ENCODE data around the gene ARHGEF11. TPM values are rescaled to one million over a fixed set of nuclear protein-coding genes. Genes with fewer than 3 reads are reported as not detected.

The ARHGEF11 gene
- total RNA-seq, 2 donors from 2014 or later, result 16.5 to 28.0 TPM

DNA sequence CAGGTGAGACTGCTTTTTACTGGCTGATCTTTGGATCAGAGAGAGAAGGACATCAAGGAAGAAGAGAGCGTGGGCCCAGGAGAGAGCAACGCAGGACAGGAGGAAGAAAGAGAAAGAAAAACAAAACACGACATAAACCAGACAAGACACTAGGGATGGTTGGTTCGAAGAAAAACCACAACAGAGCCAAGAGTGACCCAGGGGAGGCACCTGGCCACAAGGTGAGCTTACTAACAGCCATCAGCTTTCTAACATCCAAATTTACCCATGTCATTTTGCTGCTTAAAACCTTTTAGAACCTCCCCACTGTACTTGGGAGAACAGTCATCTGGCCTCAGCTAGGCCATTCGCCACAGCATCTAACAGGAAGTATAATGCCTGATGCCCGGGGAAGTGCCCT is 57.8 kb downstream of the ARHGEF11 start:
- no peak for ATAC-seq
- H3K4me1 Mint-ChIP-seq, result peaks cover 13% of the 10 kb centered on the region
- peaks cover 48% of the 10 kb centered on the region for H3K27me3 Mint-ChIP-seq
- H3K27ac Mint-ChIP-seq, result no peak overlapping the region
- DNase-seq, result no peak
- H3K4me3 Mint-ChIP-seq, result no peak overlapping the region
- H3K36me3 Mint-ChIP-seq (ENCODE audit: low read depth), result peaks cover 9% of the 10 kb centered on the region
- H3K9me3 ChIP-seq (ENCODE audit: control insufficient read depth, low read length, poor library complexity, severe bottlenecking), result no peaks in the 10 kb centered on the region

DNA sequence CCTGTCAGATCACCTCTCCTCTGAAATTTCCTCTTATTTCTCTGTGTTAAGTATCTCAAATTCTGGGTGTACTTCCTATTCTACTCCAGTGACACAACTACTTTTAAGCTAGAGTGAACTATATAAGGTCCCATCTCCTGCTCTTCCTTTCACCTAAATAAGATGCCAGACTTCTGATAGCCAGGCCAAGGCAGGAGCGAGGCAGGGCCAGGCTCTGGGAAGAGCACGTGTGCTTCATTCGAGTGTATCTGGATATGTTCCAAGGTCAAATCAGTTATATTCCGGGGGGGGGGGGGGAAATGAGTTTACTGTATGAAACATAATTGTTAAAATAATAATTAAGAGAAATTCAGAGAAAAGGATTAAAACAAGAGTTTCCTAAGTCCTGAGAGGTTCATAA is 65.0 kb downstream of the ARHGEF11 start:
- no peak overlapping the region for H3K4me3 Mint-ChIP-seq
- no peak overlapping the region for H3K27ac Mint-ChIP-seq
- ATAC-seq (no peak), DNase-seq (no peak)
- H3K4me1 Mint-ChIP-seq, result peaks cover 5% of the 10 kb centered on the region
- no peaks in the 10 kb centered on the region for H3K9me3 ChIP-seq (ENCODE audit: control insufficient read depth, low read length, poor library complexity, severe bottlenecking)
- peaks cover 71% of the 10 kb centered on the region for H3K27me3 Mint-ChIP-seq
- no peaks in the 10 kb centered on the region for H3K36me3 Mint-ChIP-seq (ENCODE audit: low read depth)

DNA sequence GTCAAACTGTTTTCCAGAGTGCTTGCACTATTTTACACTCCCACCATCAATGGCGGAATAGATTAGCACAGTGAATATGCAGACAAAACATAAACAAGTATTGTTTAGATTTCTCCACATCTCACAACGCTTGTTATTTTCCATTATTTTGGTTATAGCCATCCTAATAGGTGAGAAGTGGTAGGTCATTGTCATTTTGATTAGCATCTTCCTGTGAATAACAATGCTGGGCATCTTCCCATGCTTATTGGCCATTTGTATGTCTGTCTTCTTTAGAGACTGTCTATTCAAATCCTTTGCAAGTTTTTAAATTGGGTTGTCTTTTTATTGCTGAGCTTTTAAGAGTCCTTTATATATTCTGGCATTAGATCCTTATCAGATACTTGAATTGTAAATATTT is 70.5 kb downstream of the ARHGEF11 start:
- no peaks in the 10 kb centered on the region for H3K9me3 ChIP-seq (ENCODE audit: control insufficient read depth, low read length, poor library complexity, severe bottlenecking)
- Mint-ChIP-seq H3K27me3 (peaks cover 66% of the 10 kb centered on the region), H3K4me3 (no peak overlapping the region), H3K36me3 (ENCODE audit: low read depth) (peaks cover 5% of the 10 kb centered on the region), H3K4me1 (peaks cover 7% of the 10 kb centered on the region), H3K27ac (no peak overlapping the region)
- ATAC-seq, result no peak
- no peak for DNase-seq

DNA sequence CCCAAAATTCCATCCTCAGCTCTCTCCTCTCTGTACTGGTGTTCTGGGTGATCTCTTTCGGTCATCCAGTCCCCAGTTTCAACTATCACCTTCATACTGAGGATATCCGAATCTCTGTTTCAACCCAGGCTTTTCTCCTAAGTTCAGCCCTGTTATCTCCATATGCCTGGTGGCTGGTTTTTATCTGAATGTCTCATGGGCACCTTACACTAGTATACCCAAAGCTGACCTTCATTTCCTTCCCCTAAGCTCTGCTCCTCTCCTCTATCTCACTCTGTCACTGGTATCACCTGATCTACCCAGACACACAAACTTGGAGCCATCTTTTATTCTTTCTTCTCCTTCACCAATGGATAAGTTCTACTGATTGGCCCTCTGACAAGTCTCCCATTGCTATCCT is 72.1 kb downstream of the ARHGEF11 start:
- no peak overlapping the region for H3K27ac Mint-ChIP-seq
- H3K27me3 Mint-ChIP-seq, result peaks cover 66% of the 10 kb centered on the region
- no peak overlapping the region for H3K4me3 Mint-ChIP-seq
- peaks cover 11% of the 10 kb centered on the region for H3K36me3 Mint-ChIP-seq (ENCODE audit: low read depth)
- DNase-seq (no peak), ATAC-seq (no peak)
- peaks cover 3% of the 10 kb centered on the region for H3K4me1 Mint-ChIP-seq
- no peaks in the 10 kb centered on the region for H3K9me3 ChIP-seq (ENCODE audit: control insufficient read depth, low read length, poor library complexity, severe bottlenecking)

DNA sequence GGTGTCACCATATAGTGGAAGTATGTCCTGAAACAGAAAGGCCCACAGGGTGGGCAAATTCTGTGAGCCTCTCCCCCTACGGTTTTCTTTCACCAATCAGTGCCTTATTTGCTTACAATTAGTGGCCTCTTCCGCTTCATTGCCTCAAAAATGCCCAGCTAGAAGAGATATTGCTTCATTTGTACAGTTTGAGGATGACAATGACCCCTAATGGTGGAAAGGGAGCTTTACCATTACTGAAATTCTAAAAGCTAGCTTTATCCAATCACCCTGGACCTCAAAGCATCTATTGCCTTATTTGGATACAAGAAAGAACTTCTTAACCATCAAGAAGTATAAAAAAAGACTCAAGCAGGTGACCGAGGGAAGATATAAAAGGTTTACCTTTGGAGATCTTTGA is 75.5 kb downstream of the ARHGEF11 start:
- Mint-ChIP-seq H3K4me3 (no peak overlapping the region), H3K4me1 (peaks cover 2% of the 10 kb centered on the region), H3K36me3 (ENCODE audit: low read depth) (peaks cover 13% of the 10 kb centered on the region), H3K27me3 (peaks cover 50% of the 10 kb centered on the region), H3K27ac (no peak overlapping the region)
- ATAC-seq (no peak), DNase-seq (no peak)
- no peaks in the 10 kb centered on the region for H3K9me3 ChIP-seq (ENCODE audit: control insufficient read depth, low read length, poor library complexity, severe bottlenecking)

DNA sequence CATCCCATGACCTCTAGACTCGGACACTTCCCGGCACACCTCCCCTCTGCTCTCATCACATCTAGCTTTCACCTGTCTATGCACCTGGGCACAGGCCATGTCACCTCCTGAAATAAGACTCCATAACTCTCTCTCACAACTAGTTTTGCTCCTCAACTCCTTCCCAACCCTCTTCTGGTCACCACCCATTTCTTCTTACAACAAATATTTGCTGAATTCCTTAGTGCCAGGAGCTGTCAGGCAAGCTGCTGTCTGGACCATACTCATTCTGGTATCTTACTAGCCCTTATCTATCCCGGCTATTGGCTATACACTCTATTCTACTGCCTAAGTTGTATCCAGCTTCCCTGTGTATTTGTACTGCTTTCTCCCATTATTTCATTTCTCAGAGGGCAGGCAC is 76.0 kb downstream of the ARHGEF11 start:
- Mint-ChIP-seq H3K36me3 (ENCODE audit: low read depth) (peaks cover 13% of the 10 kb centered on the region), H3K4me1 (peaks cover 2% of the 10 kb centered on the region), H3K4me3 (no peak overlapping the region), H3K27me3 (peaks cover 45% of the 10 kb centered on the region), H3K27ac (no peak overlapping the region)
- ATAC-seq, result no peak
- no peak for DNase-seq
- no peaks in the 10 kb centered on the region for H3K9me3 ChIP-seq (ENCODE audit: control insufficient read depth, low read length, poor library complexity, severe bottlenecking)

DNA sequence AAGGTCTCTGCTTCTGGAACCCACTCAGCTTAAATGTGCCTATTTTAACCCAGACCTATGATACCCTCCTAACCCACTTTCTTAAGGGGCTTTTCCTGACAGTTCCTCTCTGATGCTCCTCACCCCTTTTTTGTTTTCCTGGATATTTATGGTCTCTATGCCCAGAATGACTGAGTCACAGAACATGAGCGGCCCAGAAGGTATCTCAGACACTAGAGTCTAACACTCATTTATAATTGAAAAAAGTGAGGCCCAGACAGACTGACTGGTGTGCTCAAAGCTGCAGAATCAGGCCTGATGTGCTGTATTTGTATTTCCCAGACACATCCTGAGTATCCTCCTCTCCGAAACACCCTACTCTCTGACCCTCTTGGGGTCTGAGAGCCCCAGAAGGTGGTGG is 81.1 kb downstream of the ARHGEF11 start:
- H3K9me3 ChIP-seq (ENCODE audit: control insufficient read depth, low read length, poor library complexity, severe bottlenecking), result no peaks in the 10 kb centered on the region
- ATAC-seq, result no peak
- peaks cover 22% of the 10 kb centered on the region for H3K4me1 Mint-ChIP-seq
- H3K36me3 Mint-ChIP-seq (ENCODE audit: low read depth), result peaks cover 6% of the 10 kb centered on the region
- no peak for DNase-seq
- H3K4me3 Mint-ChIP-seq, result peak overlapping the region; percentile 19
- peaks cover 18% of the 10 kb centered on the region for H3K27me3 Mint-ChIP-seq
- peak overlapping the region; percentile 79 for H3K27ac Mint-ChIP-seq

DNA sequence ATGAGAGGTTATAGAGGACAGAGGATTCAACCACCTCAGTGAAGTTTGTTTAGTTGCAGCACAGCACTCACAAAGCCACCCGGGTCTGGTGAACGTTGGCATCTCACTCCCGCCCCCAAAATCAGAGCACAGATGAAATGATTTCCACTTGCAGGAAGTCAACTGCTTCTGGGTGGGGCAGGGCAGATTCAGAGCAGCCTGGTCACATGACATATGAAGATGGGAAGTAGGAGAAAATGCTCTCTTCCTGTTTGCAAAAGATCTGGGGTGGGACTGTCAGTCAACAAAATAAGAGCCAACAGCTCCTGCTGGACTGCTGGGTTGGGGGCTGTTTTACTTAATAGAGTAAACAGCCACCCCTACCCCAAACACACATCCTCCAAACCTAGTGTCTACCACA is 81.9 kb downstream of the ARHGEF11 start:
- ATAC-seq, result peak; percentile 74
- H3K4me1 Mint-ChIP-seq, result peaks cover 25% of the 10 kb centered on the region

DNA sequence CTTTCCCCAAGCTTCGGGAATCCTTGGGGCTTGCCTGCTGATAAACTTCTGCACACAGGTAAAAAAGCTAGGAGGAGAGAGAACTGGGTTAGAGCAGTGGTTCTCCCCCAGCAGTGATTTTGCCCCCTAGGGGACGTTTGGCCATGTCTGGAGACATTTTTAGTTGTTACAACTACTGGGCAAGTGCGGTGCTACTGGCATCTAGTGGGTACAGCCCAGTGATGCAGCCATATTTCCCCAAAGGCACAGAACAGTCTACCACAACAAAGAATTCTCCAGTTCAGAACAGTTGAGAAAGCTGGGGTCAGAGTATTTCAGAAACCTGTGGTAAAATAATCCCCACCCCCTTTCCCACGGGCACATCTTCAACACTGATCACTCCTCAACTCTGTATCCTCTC is 83.8 kb downstream of the ARHGEF11 start:
- no peaks in the 10 kb centered on the region for H3K9me3 ChIP-seq (ENCODE audit: control insufficient read depth, low read length, poor library complexity, severe bottlenecking)
- Mint-ChIP-seq H3K4me3 (peak overlapping the region; percentile 86), H3K36me3 (ENCODE audit: low read depth) (peaks cover 12% of the 10 kb centered on the region), H3K27me3 (no peaks in the 10 kb centered on the region), H3K4me1 (peaks cover 31% of the 10 kb centered on the region), H3K27ac (no peak overlapping the region)
- ATAC-seq (peak; percentile 87), DNase-seq (peak in 1 of 3 donors; percentile 21)

More for the DNA sequence above, 81.9 kb downstream of the ARHGEF11 start:
- H3K4me3 Mint-ChIP-seq, result peak overlapping the region; percentile 86
- no peaks in the 10 kb centered on the region for H3K9me3 ChIP-seq (ENCODE audit: control insufficient read depth, low read length, poor library complexity, severe bottlenecking)
- peak overlapping the region; percentile 79 for H3K27ac Mint-ChIP-seq
- H3K36me3 Mint-ChIP-seq (ENCODE audit: low read depth), result peaks cover 8% of the 10 kb centered on the region
- no peak for DNase-seq
- H3K27me3 Mint-ChIP-seq, result peaks cover 11% of the 10 kb centered on the region

DNA sequence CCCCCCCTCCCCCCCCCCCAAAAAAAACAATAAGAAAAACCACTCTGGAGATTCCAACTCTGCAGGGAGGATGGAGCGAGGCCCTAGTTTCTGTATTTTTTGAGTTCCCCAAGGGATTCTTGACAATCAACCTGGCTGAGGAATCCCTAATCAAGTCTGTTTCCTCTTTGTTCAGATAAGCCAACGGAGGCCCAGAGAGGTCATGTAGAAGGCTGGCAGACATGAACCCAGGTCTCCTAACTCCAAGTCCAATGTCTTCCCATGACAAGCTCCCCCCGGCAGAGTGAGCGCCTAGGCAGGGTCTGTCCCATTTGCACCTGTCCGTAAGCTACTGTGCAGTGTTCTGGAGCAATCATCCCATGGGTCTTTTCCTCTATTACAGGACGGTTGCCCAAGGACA is 85.6 kb downstream of the ARHGEF11 start:
- peaks cover 31% of the 10 kb centered on the region for H3K4me1 Mint-ChIP-seq
- no peaks in the 10 kb centered on the region for H3K9me3 ChIP-seq (ENCODE audit: control insufficient read depth, low read length, poor library complexity, severe bottlenecking)
- no peaks in the 10 kb centered on the region for H3K27me3 Mint-ChIP-seq
- H3K4me3 Mint-ChIP-seq, result no peak overlapping the region
- DNase-seq (no peak), ATAC-seq (no peak)
- peaks cover 12% of the 10 kb centered on the region for H3K36me3 Mint-ChIP-seq (ENCODE audit: low read depth)
- no peak overlapping the region for H3K27ac Mint-ChIP-seq

DNA sequence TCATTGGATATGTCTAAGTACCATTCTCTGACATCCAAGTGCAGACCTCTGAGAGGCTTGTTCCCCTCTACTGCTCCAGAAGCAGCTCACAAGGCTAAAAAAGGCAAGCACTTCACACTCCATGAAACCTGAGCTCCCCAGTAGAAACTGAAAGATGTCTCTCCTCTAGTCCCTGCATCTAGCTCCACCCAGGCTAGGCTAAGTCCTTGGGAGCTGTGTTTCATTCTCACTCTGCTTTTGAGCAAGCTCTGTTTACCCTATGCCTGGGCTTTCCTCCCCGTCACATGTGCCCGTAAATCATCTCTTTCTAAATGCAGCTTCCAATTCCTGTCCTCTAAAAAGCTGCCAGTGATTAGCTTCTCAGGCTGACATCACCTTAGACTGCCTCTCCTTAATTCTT is 86.1 kb downstream of the ARHGEF11 start:
- H3K27ac Mint-ChIP-seq, result no peak overlapping the region
- ATAC-seq, result no peak
- H3K27me3 Mint-ChIP-seq, result no peaks in the 10 kb centered on the region
- H3K4me1 Mint-ChIP-seq, result peaks cover 32% of the 10 kb centered on the region
- H3K4me3 Mint-ChIP-seq, result no peak overlapping the region
- no peak for DNase-seq
- H3K36me3 Mint-ChIP-seq (ENCODE audit: low read depth), result peaks cover 15% of the 10 kb centered on the region
- H3K9me3 ChIP-seq (ENCODE audit: control insufficient read depth, low read length, poor library complexity, severe bottlenecking), result no peaks in the 10 kb centered on the region

DNA sequence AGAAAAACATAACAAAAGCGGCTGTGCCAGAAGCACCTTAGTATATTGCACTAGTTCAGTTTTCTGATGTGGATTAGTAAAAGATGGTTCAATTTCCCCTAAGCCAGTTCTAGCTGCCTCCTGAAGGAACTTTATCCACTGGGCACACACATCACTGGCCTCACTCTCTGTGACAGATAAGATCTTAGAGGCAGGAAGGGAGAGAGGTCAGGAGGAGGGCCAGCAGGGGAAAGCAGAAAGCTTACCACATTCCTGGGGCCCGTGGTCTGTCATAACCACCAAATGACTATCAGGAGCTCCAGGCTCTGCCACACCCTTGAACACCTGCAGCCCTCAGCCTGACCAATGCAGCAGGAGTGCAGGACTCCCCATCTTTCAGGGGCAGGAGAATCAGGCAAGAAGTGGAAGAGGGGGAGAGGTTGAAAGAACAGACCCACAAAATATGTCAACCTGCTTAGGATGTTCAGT is 87.3 kb downstream of the ARHGEF11 start:
- DNase-seq, result no peak
- H3K27ac Mint-ChIP-seq, result peak overlapping the region; percentile 86

DNA sequence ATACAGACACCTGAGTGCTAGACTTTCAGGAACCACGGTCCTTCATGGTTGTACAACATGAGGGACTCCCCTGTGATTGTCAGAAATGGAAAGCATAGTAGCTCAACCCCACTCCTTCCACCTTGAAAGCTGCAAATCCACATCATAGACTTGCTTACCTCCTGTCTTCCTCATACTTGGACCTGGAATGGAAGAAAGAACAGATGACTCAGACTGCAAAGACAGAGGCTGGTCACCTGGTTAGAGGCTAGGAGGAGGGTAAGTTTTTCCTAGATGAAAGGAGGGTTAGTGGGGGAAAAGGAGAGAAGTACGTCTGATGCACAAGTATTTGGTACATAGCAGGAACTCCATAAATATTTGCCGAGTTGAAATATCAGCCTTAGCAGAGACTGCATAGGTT is 87.9 kb downstream of the ARHGEF11 start:
- peaks cover 18% of the 10 kb centered on the region for H3K4me1 Mint-ChIP-seq
- peak overlapping the region; percentile 86 for H3K27ac Mint-ChIP-seq
- H3K36me3 Mint-ChIP-seq (ENCODE audit: low read depth), result peaks cover 16% of the 10 kb centered on the region
- no peak for DNase-seq
- ATAC-seq, result no peak
- H3K27me3 Mint-ChIP-seq, result no peaks in the 10 kb centered on the region
- H3K9me3 ChIP-seq (ENCODE audit: control insufficient read depth, low read length, poor library complexity, severe bottlenecking), result no peaks in the 10 kb centered on the region
- no peak overlapping the region for H3K4me3 Mint-ChIP-seq

More for the DNA sequence above, 87.3 kb downstream of the ARHGEF11 start:
- H3K27me3 Mint-ChIP-seq, result no peaks in the 10 kb centered on the region
- H3K9me3 ChIP-seq (ENCODE audit: control insufficient read depth, low read length, poor library complexity, severe bottlenecking), result no peaks in the 10 kb centered on the region
- peaks cover 22% of the 10 kb centered on the region for H3K4me1 Mint-ChIP-seq
- H3K36me3 Mint-ChIP-seq (ENCODE audit: low read depth), result peaks cover 16% of the 10 kb centered on the region
- ATAC-seq, result no peak
- H3K4me3 Mint-ChIP-seq, result no peak overlapping the region

DNA sequence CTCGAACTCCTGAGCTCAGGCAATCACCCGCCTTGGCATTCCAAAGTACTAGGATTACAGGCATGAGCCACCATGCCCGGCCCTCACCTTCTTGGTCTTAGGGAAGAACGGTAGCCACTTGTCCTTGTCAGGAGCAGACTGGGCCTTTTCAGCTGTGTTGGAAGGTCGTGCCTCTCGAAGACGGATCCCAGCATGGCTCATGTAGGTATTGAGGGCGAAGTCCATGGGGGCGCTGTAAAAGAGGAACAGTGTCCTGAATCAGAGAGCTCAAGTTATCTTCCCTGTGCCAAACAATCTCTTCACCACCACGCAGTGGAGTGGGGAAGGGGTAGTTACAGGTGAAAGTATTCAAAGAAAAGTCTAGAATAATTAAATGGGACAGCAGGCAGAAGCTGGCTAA is 89.2 kb downstream of the ARHGEF11 start:
- H3K27ac Mint-ChIP-seq, result no peak overlapping the region
- H3K9me3 ChIP-seq (ENCODE audit: control insufficient read depth, low read length, poor library complexity, severe bottlenecking), result no peaks in the 10 kb centered on the region
- H3K4me1 Mint-ChIP-seq, result peaks cover 12% of the 10 kb centered on the region
- H3K27me3 Mint-ChIP-seq, result no peaks in the 10 kb centered on the region
- H3K4me3 Mint-ChIP-seq, result no peak overlapping the region
- H3K36me3 Mint-ChIP-seq (ENCODE audit: low read depth), result peaks cover 15% of the 10 kb centered on the region
- no peak for DNase-seq
- ATAC-seq, result no peak
